HCT116 (cell line): ENCODE results near the gene SOD1.

ENCODE experiments used
- ATF3 ChIP-seq: IDR thresholded peaks from 2 replicates; pipeline ENCODE4 v1.6.1; 2012
- CBX3 ChIP-seq: IDR thresholded peaks from 2 replicates; pipeline ENCODE4 v1.6.1; 2012; ENCODE audit warnings: low read depth
- CEBPB ChIP-seq: IDR thresholded peaks from 2 replicates; pipeline ENCODE4 v1.6.1; 2012; ENCODE audit warnings: low read depth
- CTCF ChIP-seq, 3 experiments: fragments of 200-600 bp in 1 of 3; sonication (generic) in 1 of 3; IDR thresholded peaks in 2 of 3; conservative IDR thresholded peaks in 1 of 3; 2 replicates each; pipeline ENCODE4 v1.5.1; 2012 to 2017; ENCODE audit warnings: low read depth in 2 of 3, low read length in 2 of 3, antibody characterized with exemption in 1 of 3, borderline replicate concordance in 1 of 3, control low read depth in 1 of 3, mild to moderate bottlenecking in 1 of 3, mixed read lengths in 1 of 3, mixed run types in 1 of 3, moderate library complexity in 1 of 3; ENCODE audit not compliant: insufficient read depth in 1 of 3
- EGR1 ChIP-seq: IDR thresholded peaks from 2 replicates; pipeline ENCODE4 v1.6.1; 2012; ENCODE audit warnings: low read depth
- EZH2 ChIP-seq: fragments of 200-600 bp; sonication (generic); IDR thresholded peaks from 2 replicates; pipeline ENCODE4 v1.6.1; 2017; ENCODE audit warnings: antibody characterized with exemption, mixed run types
- POLR2A ChIP-seq: IDR thresholded peaks from 2 replicates; pipeline ENCODE4 v1.7.0; 2011; ENCODE audit warnings: borderline replicate concordance; ENCODE audit not compliant: insufficient read depth, insufficient read length; ENCODE audit errors: extremely low read depth
- POLR2AphosphoS5 ChIP-seq: IDR thresholded peaks from 2 replicates; pipeline ENCODE4 v1.6.1; 2011; ENCODE audit warnings: mild to moderate bottlenecking, low read depth, low read length, moderate library complexity
- RAD21 ChIP-seq: IDR thresholded peaks from 2 replicates; pipeline ENCODE4 v1.6.1; 2012; ENCODE audit warnings: low read depth, mild to moderate bottlenecking
- REST ChIP-seq: IDR thresholded peaks from 2 replicates; pipeline ENCODE4 v1.6.1; 2012; ENCODE audit warnings: low read depth
- SP1 ChIP-seq: IDR thresholded peaks from 2 replicates; pipeline ENCODE4 v1.6.1; 2012; ENCODE audit warnings: low read depth
- YY1 ChIP-seq: IDR thresholded peaks from 2 replicates; pipeline ENCODE4 v1.6.1; 2011; ENCODE audit warnings: low read length, low read depth, moderate library complexity, mild to moderate bottlenecking; ENCODE audit not compliant: insufficient replicate concordance; ENCODE audit errors: extremely low read depth

- TF ChIP-seq POLR2AphosphoS5 (no peak), CTCF (IDR thresholded peaks at IDR 0.05 in 2 of 3, conservative IDR thresholded peaks at IDR 0.05 in 1 of 3; ENCODE audit: borderline replicate concordance in 1 of 3, insufficient read depth in 1 of 3, low read depth in 2 of 3, low read length in 2 of 3) (no peak), POLR2A (no peak), EGR1 (no peak), REST (no peak), EZH2 (no peak), ATF3 (no peak), RAD21 (no peak), CBX3 (no peak), YY1 (no peak), SP1 (no peak), CEBPB (no peak)
These were observed 11.7 kb downstream of the SOD1 start for GRCh38 chr21:31671146-31671716.
